Measurements from ENCODE around the gene PRUNE2.
"Not testable (repeated sequence)": the region's sequence is repeated elsewhere in the genome, so short reads cannot be mapped to it uniquely, and the experiment has no call there.

Gene PRUNE2

DNA sequence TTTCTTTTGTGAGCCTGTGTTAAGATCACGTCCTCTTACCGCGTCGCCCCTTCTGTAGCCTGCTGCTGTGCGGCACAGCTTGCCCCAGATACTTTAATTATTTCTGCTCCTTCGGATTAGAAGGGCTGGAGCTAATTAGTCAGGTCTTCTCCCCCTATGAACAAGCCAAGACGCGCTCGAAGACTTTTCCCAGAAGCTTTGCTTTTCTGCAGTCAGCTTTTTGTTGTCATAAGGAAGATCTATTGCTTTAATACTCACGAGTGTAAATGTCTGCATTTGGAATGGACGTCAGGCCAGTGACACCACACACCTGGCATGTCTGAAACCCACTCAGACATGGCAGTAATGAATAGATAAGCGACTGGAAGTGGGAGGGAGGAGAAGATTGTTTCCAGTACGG lies 37.0 kb downstream of the PRUNE2 start:
- no peak overlapping the region for H3K27ac ChIP-seq (ENCODE audit: low read depth, low read length)
- no peaks in the 10 kb centered on the region for H3K9me2 ChIP-seq (replicated peaks; ENCODE audit: control insufficient read depth, low read length)
- H3K4me1 ChIP-seq (ENCODE audit: control insufficient read depth, low read length): no peaks in the 10 kb centered on the region
- H4K20me1 ChIP-seq (ENCODE audit: control insufficient read depth, insufficient read depth, low read depth, low read length): no peaks in the 10 kb centered on the region
- TF ChIP-seq, protein P1, sequence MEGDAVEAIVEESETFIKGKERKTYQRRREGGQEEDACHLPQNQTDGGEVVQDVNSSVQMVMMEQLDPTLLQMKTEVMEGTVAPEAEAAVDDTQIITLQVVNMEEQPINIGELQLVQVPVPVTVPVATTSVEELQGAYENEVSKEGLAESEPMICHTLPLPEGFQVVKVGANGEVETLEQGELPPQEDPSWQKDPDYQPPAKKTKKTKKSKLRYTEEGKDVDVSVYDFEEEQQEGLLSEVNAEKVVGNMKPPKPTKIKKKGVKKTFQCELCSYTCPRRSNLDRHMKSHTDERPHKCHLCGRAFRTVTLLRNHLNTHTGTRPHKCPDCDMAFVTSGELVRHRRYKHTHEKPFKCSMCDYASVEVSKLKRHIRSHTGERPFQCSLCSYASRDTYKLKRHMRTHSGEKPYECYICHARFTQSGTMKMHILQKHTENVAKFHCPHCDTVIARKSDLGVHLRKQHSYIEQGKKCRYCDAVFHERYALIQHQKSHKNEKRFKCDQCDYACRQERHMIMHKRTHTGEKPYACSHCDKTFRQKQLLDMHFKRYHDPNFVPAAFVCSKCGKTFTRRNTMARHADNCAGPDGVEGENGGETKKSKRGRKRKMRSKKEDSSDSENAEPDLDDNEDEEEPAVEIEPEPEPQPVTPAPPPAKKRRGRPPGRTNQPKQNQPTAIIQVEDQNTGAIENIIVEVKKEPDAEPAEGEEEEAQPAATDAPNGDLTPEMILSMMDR (IDR thresholded peaks at IDR 0.05; ENCODE audit: low read depth, low read length, poor library complexity, severe bottlenecking): no peak
- no peak for TF ChIP-seq EZH2phosphoT487 (IDR thresholded peaks at IDR 0.05; ENCODE audit: borderline replicate concordance, low read length)
- no peaks in the 10 kb centered on the region for H3K27me3 ChIP-seq (ENCODE audit: control insufficient read depth, low read length)
- H3K79me2 ChIP-seq (ENCODE audit: control insufficient read depth, low read length): no peaks in the 10 kb centered on the region
- H3K4me2 ChIP-seq (ENCODE audit: low read length): no peak overlapping the region
- no peaks in the 10 kb centered on the region for H3K36me3 ChIP-seq (ENCODE audit: control insufficient read depth, low read length)
- H3K9me3 ChIP-seq (ENCODE audit: control insufficient read depth, insufficient read depth, low read length): no peaks in the 10 kb centered on the region
- H3K4me3 ChIP-seq (ENCODE audit: low read length): no peak overlapping the region
- no peaks in the 10 kb centered on the region for H3F3A ChIP-seq (ENCODE audit: control insufficient read depth, insufficient read depth)

DNA sequence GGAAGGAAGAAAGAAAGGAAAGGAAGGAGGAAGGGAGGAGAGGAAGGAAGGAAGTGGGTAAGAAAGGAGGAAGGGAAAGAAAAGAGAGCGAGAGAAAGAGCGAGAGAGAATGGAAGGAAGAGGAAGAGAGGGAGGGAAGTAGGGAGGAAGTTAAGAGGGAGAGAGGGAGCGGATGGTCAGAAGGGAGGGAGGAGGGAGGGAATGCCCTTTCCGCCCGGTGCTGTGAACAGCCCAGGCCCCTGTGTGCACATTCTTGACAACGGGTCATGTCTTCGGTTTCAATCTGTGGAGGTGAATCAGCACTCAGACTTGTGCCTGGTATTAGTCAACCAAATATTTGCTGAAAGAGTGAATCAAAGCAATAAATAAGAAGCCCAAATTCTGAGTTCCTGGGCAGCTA lies 39.2 kb downstream of the PRUNE2 start:
- H3K36me3 ChIP-seq (ENCODE audit: control insufficient read depth, low read length): no peaks in the 10 kb centered on the region
- no peaks in the 10 kb centered on the region for H3K9me2 ChIP-seq (replicated peaks; ENCODE audit: control insufficient read depth, low read length)
- no peak overlapping the region for H3K4me2 ChIP-seq (ENCODE audit: low read length)
- H4K20me1 ChIP-seq (ENCODE audit: control insufficient read depth, insufficient read depth, low read depth, low read length): no peaks in the 10 kb centered on the region
- no peaks in the 10 kb centered on the region for H3K9me3 ChIP-seq (ENCODE audit: control insufficient read depth, insufficient read depth, low read length)
- no peaks in the 10 kb centered on the region for H3K4me1 ChIP-seq (ENCODE audit: control insufficient read depth, low read length)
- no peak for TF ChIP-seq EZH2phosphoT487 (IDR thresholded peaks at IDR 0.05; ENCODE audit: borderline replicate concordance, low read length)
- TF ChIP-seq, protein P1 (IDR thresholded peaks at IDR 0.05; ENCODE audit: low read depth, low read length, poor library complexity, severe bottlenecking): no peak
- H3F3A ChIP-seq (ENCODE audit: control insufficient read depth, insufficient read depth): no peaks in the 10 kb centered on the region
- H3K4me3 ChIP-seq (ENCODE audit: low read length): no peak overlapping the region
- no peak overlapping the region for H3K27ac ChIP-seq (ENCODE audit: low read depth, low read length)
- H3K79me2 ChIP-seq (ENCODE audit: control insufficient read depth, low read length): no peaks in the 10 kb centered on the region
- H3K27me3 ChIP-seq (ENCODE audit: control insufficient read depth, low read length): 0 out of 2 replicates have a peak, but pooled peaks cover 3% of the 10 kb centered on the region

DNA sequence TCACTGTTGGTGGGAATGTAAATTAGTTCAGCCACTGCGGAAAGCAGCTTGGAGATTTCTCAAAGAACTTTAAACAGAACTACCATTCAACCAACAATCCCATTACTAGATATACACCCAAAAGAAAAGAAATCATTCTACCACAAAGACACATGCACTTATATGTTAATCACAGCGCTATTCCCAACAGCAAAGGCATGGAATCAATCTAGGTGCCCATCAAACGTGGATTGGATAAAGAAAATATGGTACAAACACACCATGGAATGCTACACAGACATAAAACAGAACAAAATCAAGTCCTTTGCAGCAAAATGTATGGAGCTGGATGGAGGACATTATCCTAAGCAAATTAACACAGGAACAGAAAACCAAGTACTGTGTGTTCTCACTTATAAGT lies 42.1 kb downstream of the PRUNE2 start:
- Histone ChIP-seq H3K36me3 (ENCODE audit: control insufficient read depth, low read length) (no peaks in the 10 kb centered on the region), H3K79me2 (ENCODE audit: control insufficient read depth, low read length) (no peaks in the 10 kb centered on the region), H3K4me1 (ENCODE audit: control insufficient read depth, low read length) (no peaks in the 10 kb centered on the region), H3K9me2 (replicated peaks; ENCODE audit: control insufficient read depth, low read length) (no peaks in the 10 kb centered on the region), H3F3A (ENCODE audit: control insufficient read depth, insufficient read depth) (no peaks in the 10 kb centered on the region), H3K4me2 (ENCODE audit: low read length) (no peak overlapping the region), H3K27ac (ENCODE audit: low read depth, low read length) (no peak overlapping the region), H3K9me3 (ENCODE audit: control insufficient read depth, insufficient read depth, low read length) (no peaks in the 10 kb centered on the region), H3K27me3 (ENCODE audit: control insufficient read depth, low read length) (0 out of 2 replicates have a peak, but pooled peaks cover 3% of the 10 kb centered on the region), H4K20me1 (ENCODE audit: control insufficient read depth, insufficient read depth, low read depth, low read length) (no peaks in the 10 kb centered on the region), H3K4me3 (ENCODE audit: low read length) (no peak overlapping the region)
- no peak for TF ChIP-seq EZH2phosphoT487 (IDR thresholded peaks at IDR 0.05; ENCODE audit: borderline replicate concordance, low read length)

DNA sequence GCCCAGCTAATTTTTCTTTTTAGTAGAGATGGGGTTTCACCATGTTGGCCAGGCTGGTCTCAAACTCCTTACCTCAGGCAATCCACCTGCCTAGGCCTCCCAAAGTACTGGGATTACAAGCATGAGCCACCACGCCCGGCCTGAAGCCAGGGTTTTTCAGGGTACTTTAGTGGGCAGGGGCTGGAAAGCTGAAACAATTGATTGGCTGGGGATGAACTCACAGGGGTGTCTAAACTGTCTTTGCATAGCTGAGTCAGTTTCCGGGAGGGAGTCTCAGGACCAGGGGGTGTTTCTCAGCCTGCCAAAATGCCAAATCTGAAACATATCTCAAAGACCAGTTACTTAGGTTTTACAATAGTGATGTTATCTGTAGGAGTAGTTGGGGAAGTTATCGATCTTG lies 46.1 kb downstream of the PRUNE2 start:
- Histone ChIP-seq H3K9me2 (replicated peaks; ENCODE audit: control insufficient read depth, low read length) (no peaks in the 10 kb centered on the region), H4K20me1 (ENCODE audit: control insufficient read depth, insufficient read depth, low read depth, low read length) (no peaks in the 10 kb centered on the region), H3K36me3 (ENCODE audit: control insufficient read depth, low read length) (no peaks in the 10 kb centered on the region), H3F3A (ENCODE audit: control insufficient read depth, insufficient read depth) (no peaks in the 10 kb centered on the region), H3K4me2 (ENCODE audit: low read length) (no peak overlapping the region), H3K9me3 (ENCODE audit: control insufficient read depth, insufficient read depth, low read length) (no peaks in the 10 kb centered on the region), H3K27me3 (ENCODE audit: control insufficient read depth, low read length) (0 out of 2 replicates have a peak, but pooled peaks cover 3% of the 10 kb centered on the region), H3K4me3 (ENCODE audit: low read length) (no peak overlapping the region), H3K4me1 (ENCODE audit: control insufficient read depth, low read length) (no peaks in the 10 kb centered on the region), H3K79me2 (ENCODE audit: control insufficient read depth, low read length) (no peaks in the 10 kb centered on the region), H3K27ac (ENCODE audit: low read depth, low read length) (no peak overlapping the region)
- TF ChIP-seq, protein P1 (IDR thresholded peaks at IDR 0.05; ENCODE audit: low read depth, low read length, poor library complexity, severe bottlenecking): no peak
- no peak for TF ChIP-seq EZH2phosphoT487 (IDR thresholded peaks at IDR 0.05; ENCODE audit: borderline replicate concordance, low read length)

DNA sequence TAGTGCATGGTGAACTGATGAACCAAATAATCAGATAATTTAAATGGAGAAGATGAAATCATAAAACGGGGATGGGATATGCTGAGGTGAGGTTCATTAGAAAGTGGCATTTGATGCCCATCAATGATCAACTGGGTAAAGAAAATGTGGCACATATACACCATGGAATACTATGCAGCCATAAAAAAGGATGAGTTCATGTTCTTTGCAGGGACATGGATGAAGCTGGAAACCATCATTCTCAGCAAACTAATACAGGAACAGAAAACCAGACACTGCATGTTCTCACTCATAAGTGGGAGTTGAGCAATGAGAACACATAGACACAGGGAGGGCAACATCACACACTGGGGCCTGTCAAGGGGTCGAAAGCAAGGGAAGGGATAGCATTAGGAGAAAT lies 47.7 kb downstream of the PRUNE2 start:
- not testable (repeated sequence) for H3K4me2 ChIP-seq (ENCODE audit: low read length); H3K79me2 ChIP-seq (ENCODE audit: control insufficient read depth, low read length); H3K27ac ChIP-seq (ENCODE audit: low read depth, low read length); H3F3A ChIP-seq (ENCODE audit: control insufficient read depth, insufficient read depth); H3K4me3 ChIP-seq (ENCODE audit: low read length); H3K9me3 ChIP-seq (ENCODE audit: control insufficient read depth, insufficient read depth, low read length); H3K9me2 ChIP-seq (replicated peaks; ENCODE audit: control insufficient read depth, low read length); H4K20me1 ChIP-seq (ENCODE audit: control insufficient read depth, insufficient read depth, low read depth, low read length); H3K27me3 ChIP-seq (ENCODE audit: control insufficient read depth, low read length); H3K4me1 ChIP-seq (ENCODE audit: control insufficient read depth, low read length); H3K36me3 ChIP-seq (ENCODE audit: control insufficient read depth, low read length)
